Caco-2 (cell line): ENCODE results near the gene SOCS4. TPM values are rescaled to one million over a fixed set of nuclear protein-coding genes. Genes with fewer than 3 reads are reported as not detected.

Experiments
- BruUV-seq: library from RNA; stranded (reverse); fragments of 400-500 nt; replicated peaks from 2 replicates; lab custom pipeline; 2021; lab: Mats Ljungman, UMichigan
- CTCF ChIA-PET: fragments of 300-600 bp; sonication (Branson Sonifier 250); formaldehyde crosslinking; loops from one replicate; lab custom pipeline; 2022; ENCODE audit warnings: antibody characterized with exemption; lab: Charles Lee
- POLR2A ChIA-PET: fragments of 300-600 bp; sonication (Branson Sonifier 250); formaldehyde crosslinking; loops from one replicate; lab custom pipeline; 2022; ENCODE audit warnings: antibody characterized with exemption; lab: Charles Lee
- DNase-seq, 2 experiments: peaks; one replicate each; pipeline versions ENCODE4 v3.0.0 to v3.0.0-alpha.2; 2020 to 2022
- H3K27me3 ChIP-seq: replicated peaks from 2 replicates; pipeline ENCODE4 v1.6.0; 2011; ENCODE audit warnings: low read length; ENCODE audit not compliant: control insufficient read depth, insufficient read depth
- H3K36me3 ChIP-seq: 2 replicates; pipeline ENCODE4 v1.5.1; 2011; ENCODE audit warnings: low read length; ENCODE audit not compliant: control insufficient read depth, insufficient read depth
- H3K4me1 ChIP-seq: fragments of 250-450 bp; sonication (Bioruptor Pico); 2 replicates; pipeline ENCODE4 v1.5.1; 2020; ENCODE audit warnings: mild to moderate bottlenecking
- H3K4me3 ChIP-seq: 2 replicates; pipeline ENCODE4 v1.5.1; 2011; ENCODE audit warnings: low read depth, mild to moderate bottlenecking, control low read depth, low read length
- H3K9me3 ChIP-seq: fragments of 250-450 bp; sonication (Bioruptor Pico); 2 replicates; pipeline ENCODE4 v1.5.1; 2020; ENCODE audit warnings: mild to moderate bottlenecking, moderate library complexity
- H3K27ac Mint-ChIP-seq: one replicate; pipeline ENCODE4 v1.8.0; 2022; ENCODE audit warnings: mixed read lengths; ENCODE audit not compliant: unreplicated experiment
- H3K27me3 Mint-ChIP-seq: one replicate; pipeline ENCODE4 v1.8.0; 2022; ENCODE audit warnings: mixed read lengths; ENCODE audit not compliant: insufficient read depth, unreplicated experiment
- H3K36me3 Mint-ChIP-seq: one replicate; pipeline ENCODE4 v1.8.0; 2022; ENCODE audit warnings: mild to moderate bottlenecking, mixed read lengths; ENCODE audit not compliant: insufficient read depth, unreplicated experiment
- H3K4me1 Mint-ChIP-seq: one replicate; pipeline ENCODE4 v1.8.0; 2022; ENCODE audit warnings: low read depth, mixed read lengths; ENCODE audit not compliant: unreplicated experiment
- H3K4me3 Mint-ChIP-seq: one replicate; pipeline ENCODE4 v1.8.0; 2022; ENCODE audit warnings: mild to moderate bottlenecking, moderate library complexity, mixed read lengths; ENCODE audit not compliant: unreplicated experiment
- H3K9me3 Mint-ChIP-seq: one replicate; pipeline ENCODE4 v1.8.0; 2022; ENCODE audit warnings: mixed read lengths; ENCODE audit not compliant: unreplicated experiment
- CTCF ChIP-seq, 2 experiments: fragments of 200-600 bp in 1 of 2; IDR thresholded peaks; 1 replicate in 1 of 2; 2 replicates in 1 of 2; pipeline versions ENCODE4 v1.5.1 to v1.8.0; 2011 to 2022; ENCODE audit warnings: antibody characterized with exemption in 1 of 2, control low read depth in 1 of 2, inconsistent platforms in 1 of 2, low read depth in 1 of 2, low read length in 1 of 2, mild to moderate bottlenecking in 1 of 2, moderate library complexity in 1 of 2; ENCODE audit not compliant: insufficient read depth in 1 of 2, severe bottlenecking in 1 of 2, unreplicated experiment in 1 of 2
- intact Hi-C: fragments of 100-400 bp; cut with micrococcal nuclease; formaldehyde crosslinking; loops from one replicate; pipeline ENCODE4 v1.10.0; 2022; ENCODE audit not compliant: unreplicated experiment
- total RNA-seq: library from RNA; stranded (reverse); gene quantifications from 2 replicates; pipeline ENCODE4 v1.2.3, GENCODE V29; 2022

SOCS4 gene
- total RNA-seq, 1 experiment from 2014 or later, result 24.8 TPM

- Histone ChIP-seq H3K4me3 (no peak overlapping the region), H3K36me3 (no peaks in the 10 kb centered on the region), H3K4me1 (peaks cover 11% of the 10 kb centered on the region; the same call in 1 of the 2 replicates), H3K9me3 (no peaks in the 10 kb centered on the region), H3K27me3 (no peaks in the 10 kb centered on the region)
- DNase-seq, result no peak
- no peak for TF ChIP-seq CTCF (IDR thresholded peaks at IDR 0.05; ENCODE audit: insufficient read depth in 1 of 2, low read depth in 1 of 2, low read length in 1 of 2, severe bottlenecking in 1 of 2, unreplicated experiment in 1 of 2)
- Mint-ChIP-seq H3K27ac (peak overlapping the region; percentile 89), H3K4me3 (peak overlapping the region; percentile 88), H3K27me3 (no peaks in the 10 kb centered on the region), H3K4me1 (peaks cover 11% of the 10 kb centered on the region), H3K36me3 (peaks cover 44% of the 10 kb centered on the region), H3K9me3 (no peaks in the 10 kb centered on the region)
- POLR2A ChIA-PET, result interaction anchor here (3.0 kb wide), 1 partner anchor 24 kb away, joined by 46 read pairs; no protein-coding TSS in a partner anchor
- intact Hi-C loops, result no loop called here
- BruUV-seq, result no TSS peak
- CTCF ChIA-PET, result no interaction called here
Measured at GRCh38 chr14:55053500-55053899, 26.5 kb downstream of the SOCS4 start.

GRCh38 chr14:55054098-55054497, 27.1 kb downstream of the SOCS4 start:
- Histone ChIP-seq H3K36me3 (no peaks in the 10 kb centered on the region), H3K9me3 (no peaks in the 10 kb centered on the region), H3K4me1 (peaks cover 11% of the 10 kb centered on the region; the same call in 1 of the 2 replicates), H3K4me3 (no peak overlapping the region), H3K27me3 (no peaks in the 10 kb centered on the region)
- DNase-seq, result no peak
- intact Hi-C loops, result no loop called here
- no TSS peak for BruUV-seq
- Mint-ChIP-seq H3K4me1 (peaks cover 11% of the 10 kb centered on the region), H3K27ac (no peak overlapping the region), H3K27me3 (no peaks in the 10 kb centered on the region), H3K4me3 (no peak overlapping the region), H3K9me3 (no peaks in the 10 kb centered on the region), H3K36me3 (peaks cover 46% of the 10 kb centered on the region)
- ChIA-PET POLR2A (interaction anchor here (1.1 to 1.7 kb wide), 2 partner anchors 24 to 27 kb away, joined by 8 to 15 read pairs; partner anchors contain the start of genes SOCS4 and WDHD1), CTCF (interaction anchor here (0.6 kb wide), 1 partner anchor 37 kb away, joined by 3 read pairs; no protein-coding TSS in a partner anchor)
- TF ChIP-seq CTCF (IDR thresholded peaks at IDR 0.05; ENCODE audit: insufficient read depth in 1 of 2, low read depth in 1 of 2, low read length in 1 of 2, severe bottlenecking in 1 of 2, unreplicated experiment in 1 of 2), result no peak

GRCh38 chr14:55057919-55058318, 30.9 kb downstream of the SOCS4 start:
- no TSS peak for BruUV-seq
- H3K27me3 Mint-ChIP-seq, result no peaks in the 10 kb centered on the region
- CTCF ChIA-PET, result no interaction called here
- POLR2A ChIA-PET, result interaction anchor here (0.7 kb wide), 1 partner anchor 16 kb away, joined by 8 read pairs; no protein-coding TSS in a partner anchor
- H3K27ac Mint-ChIP-seq, result no peak overlapping the region
- no peaks in the 10 kb centered on the region for H3K9me3 Mint-ChIP-seq
- peaks cover 14% of the 10 kb centered on the region for H3K4me1 Mint-ChIP-seq
- no peak overlapping the region for H3K4me3 ChIP-seq
- H3K27me3 ChIP-seq, result no peaks in the 10 kb centered on the region
- peaks cover 68% of the 10 kb centered on the region for H3K36me3 Mint-ChIP-seq
- H3K4me3 Mint-ChIP-seq, result no peak overlapping the region
- intact Hi-C loops, result no loop called here
- H3K9me3 ChIP-seq, result no peaks in the 10 kb centered on the region
- H3K36me3 ChIP-seq, result no peaks in the 10 kb centered on the region; the same call in 1 of the 2 replicates
- no peak for DNase-seq
- peaks cover 9% of the 10 kb centered on the region; the same call in 1 of the 2 replicates for H3K4me1 ChIP-seq
- no peak for TF ChIP-seq CTCF (IDR thresholded peaks at IDR 0.05; ENCODE audit: insufficient read depth in 1 of 2, low read depth in 1 of 2, low read length in 1 of 2, severe bottlenecking in 1 of 2, unreplicated experiment in 1 of 2)
